ENCODE data around the gene SLC19A1.

DNA sequence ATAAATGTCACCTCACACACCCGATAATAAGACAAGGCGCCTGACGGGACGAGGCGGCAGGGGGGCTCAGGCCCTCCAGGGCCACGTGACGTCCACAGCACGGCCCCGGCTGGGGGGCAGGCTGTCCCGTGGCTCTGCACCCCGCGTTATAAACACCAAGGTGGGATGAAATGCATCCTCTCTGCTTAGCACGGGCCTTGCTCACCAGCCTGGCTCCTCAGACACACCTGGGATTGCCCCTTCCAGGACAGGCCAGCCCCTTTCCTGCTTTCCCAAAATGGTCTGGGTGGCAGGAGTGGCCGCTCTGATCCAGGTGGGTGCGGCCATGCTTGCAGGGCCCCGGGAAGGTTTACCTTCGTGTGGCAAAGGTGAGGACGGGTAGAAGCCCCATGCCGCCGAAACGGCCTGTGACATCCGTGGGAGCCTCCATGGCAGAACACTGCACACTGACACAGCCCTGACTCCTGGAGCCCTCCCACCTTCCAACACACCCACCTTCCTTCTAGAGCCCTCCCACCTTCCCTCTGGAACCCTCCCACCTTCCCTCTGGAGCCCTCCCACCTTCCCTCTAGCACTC lies 35.9 kb downstream of the SLC19A1 start:
- no peak for TF ChIP-seq POLR2A (IDR thresholded peaks at IDR 0.05)
- TF ChIP-seq, protein P1, sequence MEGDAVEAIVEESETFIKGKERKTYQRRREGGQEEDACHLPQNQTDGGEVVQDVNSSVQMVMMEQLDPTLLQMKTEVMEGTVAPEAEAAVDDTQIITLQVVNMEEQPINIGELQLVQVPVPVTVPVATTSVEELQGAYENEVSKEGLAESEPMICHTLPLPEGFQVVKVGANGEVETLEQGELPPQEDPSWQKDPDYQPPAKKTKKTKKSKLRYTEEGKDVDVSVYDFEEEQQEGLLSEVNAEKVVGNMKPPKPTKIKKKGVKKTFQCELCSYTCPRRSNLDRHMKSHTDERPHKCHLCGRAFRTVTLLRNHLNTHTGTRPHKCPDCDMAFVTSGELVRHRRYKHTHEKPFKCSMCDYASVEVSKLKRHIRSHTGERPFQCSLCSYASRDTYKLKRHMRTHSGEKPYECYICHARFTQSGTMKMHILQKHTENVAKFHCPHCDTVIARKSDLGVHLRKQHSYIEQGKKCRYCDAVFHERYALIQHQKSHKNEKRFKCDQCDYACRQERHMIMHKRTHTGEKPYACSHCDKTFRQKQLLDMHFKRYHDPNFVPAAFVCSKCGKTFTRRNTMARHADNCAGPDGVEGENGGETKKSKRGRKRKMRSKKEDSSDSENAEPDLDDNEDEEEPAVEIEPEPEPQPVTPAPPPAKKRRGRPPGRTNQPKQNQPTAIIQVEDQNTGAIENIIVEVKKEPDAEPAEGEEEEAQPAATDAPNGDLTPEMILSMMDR (IDR thresholded peaks at IDR 0.05): no peak
- TF ChIP-seq POLR2AphosphoS5 (IDR thresholded peaks at IDR 0.05): no peak
- no peak for TF ChIP-seq EP300 (IDR thresholded peaks at IDR 0.05)
